ENCODE results near the gene REST.
A peak's percentile ranks its signal among the peaks of the same experiment; 100 is the strongest.

Gene REST

DNA sequence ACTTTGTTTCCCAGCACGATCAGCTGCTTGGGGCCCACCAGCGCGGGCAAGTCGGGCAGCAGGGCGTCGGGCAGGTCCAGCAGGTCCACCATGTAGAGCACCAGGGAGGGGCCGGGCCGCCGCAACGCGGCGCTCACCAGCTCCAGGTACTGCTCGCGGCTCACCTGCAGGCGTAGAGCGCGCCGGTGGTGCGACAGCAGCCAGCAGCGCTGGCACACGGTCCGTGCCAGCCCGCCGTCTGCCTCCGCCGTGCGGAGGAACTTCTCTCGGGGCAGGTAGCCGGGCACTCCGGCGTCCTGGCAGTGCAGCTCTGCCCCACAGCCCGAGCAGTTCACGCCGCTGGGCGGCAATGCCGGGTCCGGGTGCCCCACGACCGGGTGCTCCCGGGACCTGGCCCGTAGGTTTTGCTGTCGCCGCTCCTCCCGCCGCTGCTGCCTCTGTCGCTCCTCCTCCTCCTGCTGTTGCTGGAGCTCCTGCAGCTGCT lies 69.2 kb downstream of the REST start:
- DNase-seq (ENCODE audit: low read depth in 4 of 4, low spot score in 1 of 4) = peak in 3 of 4 experiments; percentile 9 to 26 (median 19)

DNA sequence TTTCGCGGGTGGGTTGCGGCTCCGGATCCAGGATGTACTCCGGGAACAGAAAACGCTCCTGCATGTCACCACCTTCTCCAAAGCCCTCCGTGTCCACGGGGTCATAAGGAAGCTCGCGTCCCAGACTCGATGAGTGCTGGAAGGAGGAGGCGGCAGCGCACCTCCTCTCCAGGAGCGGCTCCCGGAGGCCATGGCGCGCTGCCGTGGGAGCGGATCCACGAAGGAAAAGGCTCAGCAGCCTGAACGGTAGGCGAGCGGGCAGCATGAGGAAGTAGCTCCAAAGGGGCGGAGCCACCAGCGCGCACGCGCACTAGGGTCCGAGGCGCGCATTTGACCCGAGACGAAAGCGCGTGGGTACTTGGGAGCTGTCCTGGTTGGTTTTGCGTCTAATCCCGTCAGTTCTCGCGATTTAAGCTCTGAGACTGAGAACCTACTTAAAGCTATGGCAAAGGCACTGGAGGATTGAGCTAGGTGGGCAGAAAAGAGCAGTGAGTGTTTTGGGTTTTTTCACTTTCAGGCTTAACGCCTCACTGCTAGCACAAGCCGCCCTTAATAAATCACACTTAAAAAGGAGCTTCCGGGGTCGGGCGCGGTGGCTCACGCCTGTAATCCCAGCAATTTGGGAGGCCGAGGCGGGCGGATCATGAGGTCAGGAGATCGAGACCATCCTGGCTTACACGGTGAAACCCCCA lies 69.8 kb downstream of the REST start, which contains the start of gene NOA1:
Gene NOA1, minus strand, starts transcription at position 286 of the 692 bp plus-strand sequence. Its CDS starts 21 bp downstream, at position 265.
- DNase-seq (ENCODE audit: low read depth in 4 of 4, low spot score in 1 of 4) = peak; percentile 89 to 93 (median 92)

DNA sequence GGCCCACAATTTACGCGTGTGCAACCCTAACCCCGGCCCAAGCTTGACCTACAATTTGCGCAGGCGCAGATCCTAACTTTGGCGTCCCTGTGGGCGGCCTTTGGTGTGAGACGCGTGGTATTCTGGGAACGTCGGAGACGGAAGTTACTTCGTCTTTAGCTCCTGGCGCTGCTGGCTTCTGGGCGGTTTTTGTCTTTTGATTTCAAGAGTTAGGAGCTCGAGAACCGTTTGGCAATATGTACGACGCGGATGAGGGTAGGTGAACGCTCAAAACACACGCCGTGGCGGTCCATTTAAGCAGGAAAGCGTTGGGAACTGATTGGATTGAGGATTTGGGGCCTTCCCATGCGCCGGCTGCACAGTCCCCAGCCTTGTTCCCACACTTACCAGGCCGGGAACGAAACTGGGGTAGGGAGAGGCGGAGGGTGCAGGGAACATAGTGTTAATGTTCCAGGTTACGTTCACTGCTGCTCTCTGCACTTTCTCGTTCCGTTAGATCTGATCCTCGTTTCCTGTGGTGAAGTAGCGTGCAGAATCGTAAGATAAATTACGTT lies 71.1 kb downstream of the REST start, which contains the start of gene POLR2B:
Gene POLR2B, plus strand, starts transcription at position 147 of the 554 bp plus-strand sequence. Its CDS starts 90 bp downstream, at position 237.
- DNase-seq (ENCODE audit: low read depth in 4 of 4, low spot score in 1 of 4) = peak; percentile 67 to 89 (median 82)

DNA sequence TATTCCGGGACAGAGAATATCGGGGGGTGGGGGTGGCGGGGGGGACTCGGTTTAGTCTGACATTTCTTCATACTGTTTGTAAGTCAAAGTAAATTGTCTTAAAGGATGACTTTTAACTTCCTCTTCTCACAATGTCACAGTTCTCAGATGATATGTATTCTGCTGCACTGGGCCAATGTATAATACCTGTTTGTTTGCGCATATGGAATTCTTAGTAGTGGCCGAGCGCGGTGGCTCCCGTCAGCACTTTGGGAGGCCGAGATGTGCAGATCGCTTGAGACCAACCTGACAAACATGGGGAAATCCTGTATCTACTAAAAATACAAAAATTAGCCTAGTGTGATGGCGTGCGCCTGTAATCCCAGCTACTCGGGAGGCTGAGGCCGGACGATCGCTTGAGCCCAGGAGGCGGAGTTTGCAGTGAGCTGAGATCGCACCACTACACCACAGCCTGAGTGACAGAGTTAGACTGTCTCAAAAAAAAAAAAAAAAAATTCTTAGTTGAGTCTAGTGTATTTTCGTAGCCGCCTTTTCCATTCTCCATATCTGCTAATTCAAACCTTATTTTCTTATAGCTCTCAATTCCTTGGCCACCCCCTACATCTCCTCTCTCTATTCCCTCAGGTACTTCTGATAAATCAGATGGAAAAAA lies 71.8 kb downstream of the REST start:
- peak in 1 of 4 experiments; percentile 29 for DNase-seq (ENCODE audit: low read depth in 4 of 4, low spot score in 1 of 4)

DNA sequence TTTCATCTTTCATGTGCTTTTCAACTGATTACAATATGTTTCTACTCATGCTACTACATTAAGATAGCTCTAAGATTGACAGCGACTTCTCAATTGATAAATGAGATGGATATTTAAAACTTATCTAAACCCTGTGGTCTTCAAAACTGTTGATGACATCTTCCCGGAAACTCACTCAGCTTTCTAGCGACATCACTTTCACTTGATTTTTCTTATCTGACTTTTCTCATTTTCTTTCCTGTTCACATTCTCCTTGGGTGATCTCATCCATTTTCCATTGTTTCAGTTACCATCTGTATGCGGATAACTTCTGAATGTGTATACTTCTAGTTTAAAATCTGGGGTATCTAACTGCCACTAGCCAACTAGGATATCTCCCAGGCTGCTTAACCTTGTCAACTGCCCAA lies 74.1 kb downstream of the REST start:
- no peak for DNase-seq (ENCODE audit: low read depth in 4 of 4, low spot score in 1 of 4)

DNA sequence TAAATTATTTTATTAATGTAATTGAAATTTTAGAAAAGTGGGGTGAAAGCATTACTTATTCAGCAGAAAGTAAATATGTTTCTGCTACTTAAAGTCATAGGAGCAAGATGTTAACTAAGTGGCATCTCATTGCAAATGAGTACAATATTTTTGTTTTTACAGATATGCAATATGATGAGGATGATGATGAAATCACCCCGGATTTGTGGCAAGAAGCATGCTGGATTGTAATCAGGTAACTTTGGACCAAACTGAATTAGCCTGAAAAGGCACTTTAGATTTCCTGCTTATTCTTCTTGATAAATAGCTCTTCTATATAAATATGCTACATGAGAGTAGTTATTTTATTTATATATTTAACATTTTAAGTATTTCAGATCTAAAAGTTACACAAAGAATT lies 78.5 kb downstream of the REST start:
- DNase-seq (ENCODE audit: low read depth in 4 of 4, low spot score in 1 of 4) = no peak

DNA sequence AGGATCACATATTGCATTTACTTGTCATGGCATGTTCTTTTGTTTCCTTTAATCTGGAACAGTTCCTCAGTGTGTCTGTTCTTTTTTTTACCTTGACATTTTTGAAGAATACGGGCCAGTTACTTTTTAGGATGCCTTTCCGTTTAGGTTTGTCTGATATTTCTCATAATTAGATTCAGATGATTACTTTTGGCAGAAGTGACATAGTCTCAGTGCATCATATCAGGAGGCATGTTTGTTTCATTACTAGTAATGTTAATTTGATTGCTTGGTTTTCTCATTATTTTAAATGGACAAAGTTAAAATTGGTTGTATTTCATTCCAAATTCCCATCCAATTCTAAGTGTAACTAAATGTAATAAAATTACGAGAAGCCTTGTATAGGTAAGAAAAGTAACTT lies 79.3 kb downstream of the REST start:
- DNase-seq (ENCODE audit: low read depth in 4 of 4, low spot score in 1 of 4) = no peak

DNA sequence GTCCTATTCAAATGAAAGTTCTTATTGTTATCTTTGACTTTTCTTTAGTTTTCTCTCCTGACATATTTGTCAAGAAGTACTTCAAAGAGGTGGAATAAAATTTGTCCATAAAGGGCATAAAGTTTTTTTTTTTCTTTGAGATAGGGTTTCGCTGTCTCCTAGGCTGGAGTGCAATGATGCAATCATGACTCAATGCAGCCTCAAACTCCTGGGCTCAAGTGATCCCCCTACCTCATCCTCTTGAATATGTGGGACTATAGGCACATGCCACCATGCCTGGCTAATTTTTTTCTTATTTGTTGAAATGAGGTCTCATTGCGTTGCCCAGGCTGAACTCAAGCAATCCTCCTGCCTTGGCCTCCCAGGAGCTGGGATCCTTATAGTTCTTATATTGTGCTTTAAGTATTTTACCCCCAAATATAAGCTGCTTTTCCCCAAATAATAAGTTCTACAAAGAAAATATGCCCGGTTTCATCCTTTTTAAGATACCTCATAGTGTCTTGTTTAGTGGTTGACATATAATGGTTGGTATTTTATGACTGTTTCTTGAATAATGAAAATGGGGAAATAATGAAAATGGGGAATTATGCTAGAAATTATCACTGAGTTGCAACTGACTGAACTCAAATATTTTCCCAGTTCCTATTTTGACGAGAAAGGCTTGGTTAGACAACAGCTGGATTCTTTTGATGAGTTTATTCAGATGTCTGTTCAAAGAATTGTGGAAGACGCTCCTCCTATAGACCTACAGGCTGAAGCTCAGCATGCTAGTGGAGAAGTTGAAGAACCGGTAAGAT lies 82.6 kb downstream of the REST start:
- DNase-seq (ENCODE audit: low read depth in 4 of 4, low spot score in 1 of 4) = no peak

DNA sequence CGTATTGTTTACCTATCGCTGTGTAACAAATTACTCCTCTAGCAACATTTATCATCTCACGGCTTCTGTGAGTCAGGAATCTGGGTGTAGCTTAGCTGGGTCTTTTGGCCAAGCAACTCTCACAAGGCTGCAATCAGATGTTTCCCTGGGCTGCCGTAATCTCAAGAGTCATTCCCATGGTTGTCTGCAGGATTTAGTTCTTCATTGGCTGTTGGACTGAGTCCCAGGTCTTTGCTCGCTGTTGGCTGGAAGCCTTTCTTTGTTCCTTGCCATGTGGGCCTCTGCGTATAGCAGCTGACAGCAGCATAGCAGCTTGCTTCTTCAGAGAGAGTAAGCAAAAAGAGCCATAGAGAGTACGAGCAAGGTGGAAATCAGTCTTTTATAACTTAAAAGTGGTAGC lies 87.8 kb downstream of the REST start:
- no peak for DNase-seq (ENCODE audit: low read depth in 4 of 4, low spot score in 1 of 4)

DNA sequence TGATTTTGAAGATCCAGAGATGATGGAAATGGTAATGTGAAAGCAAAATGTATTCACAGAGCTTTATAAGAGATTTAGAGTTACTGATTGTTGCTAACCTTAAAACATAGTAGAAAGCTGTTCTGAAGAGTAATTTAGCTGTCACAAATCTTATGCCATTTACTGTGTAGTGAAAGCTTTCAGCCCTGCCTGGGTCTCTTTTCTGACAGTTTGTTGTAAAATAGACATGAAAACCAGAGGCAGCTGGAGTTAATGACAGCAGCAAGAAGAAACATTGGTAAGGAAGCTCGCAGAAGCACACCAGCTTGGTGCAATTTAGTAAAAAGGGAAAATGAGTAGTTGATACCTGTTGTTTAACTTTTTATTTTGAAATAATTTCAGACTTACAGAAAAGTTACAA lies 92.1 kb downstream of the REST start:
- no peak for DNase-seq (ENCODE audit: low read depth in 4 of 4, low spot score in 1 of 4)

DNA sequence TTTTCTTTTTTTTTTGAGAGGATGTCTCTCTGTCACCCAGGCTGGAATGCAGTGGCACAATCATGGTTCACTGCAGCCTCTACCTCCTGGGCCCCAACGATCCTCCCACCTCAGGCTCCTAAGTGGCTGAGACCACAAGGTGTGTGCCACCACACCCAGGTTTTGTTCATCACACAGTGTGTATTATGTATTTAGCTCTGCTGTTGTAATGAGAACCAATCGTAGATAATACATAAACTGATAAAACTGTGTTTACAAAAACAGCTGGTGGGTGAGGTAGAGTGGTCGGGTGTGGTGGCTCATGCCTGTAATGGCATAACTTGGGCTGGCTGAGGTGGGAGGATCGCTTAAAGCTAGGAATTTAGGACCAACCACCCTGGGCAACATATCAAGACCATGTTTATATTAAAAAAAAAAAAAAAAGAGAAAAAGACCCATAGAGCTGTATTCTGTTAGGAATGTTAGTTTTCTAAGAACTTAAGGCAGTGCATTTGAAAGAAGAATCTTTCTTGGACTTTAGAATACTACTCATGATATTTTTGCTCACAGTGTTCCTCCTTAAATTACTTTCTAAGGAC lies 105.9 kb downstream of the REST start:
- DNase-seq (ENCODE audit: low read depth in 4 of 4, low spot score in 1 of 4) = no peak

Data from stimulated activated CD4-positive, alpha-beta T cell treated with anti-CD3 and anti-CD28 coated beads, Interleukin-1b, Interleukin-23, amount 100 ng/mL, for 24 hours (primary cell).